CD4-positive, alpha-beta memory T cell (primary cell): ENCODE data around the gene GP2. TPM values are rescaled to one million over a fixed set of nuclear protein-coding genes. Genes with fewer than 3 reads are reported as not detected.

ENCODE experiments used
- CTCF ChIA-PET: fragments of 350-600 bp; sonication (Branson Sonifier 250); formaldehyde crosslinking; loops from one replicate; lab custom pipeline; 2021; ENCODE audit warnings: inconsistent platforms; ENCODE audit not compliant: partially characterized antibody; lab: Charles Lee
- POLR2A ChIA-PET: fragments of 350-600 bp; sonication (Branson Sonifier 250); formaldehyde crosslinking; loops from one replicate; lab custom pipeline; 2021; ENCODE audit not compliant: partially characterized antibody; lab: Charles Lee
- DNase-seq, 5 donors: peaks; one replicate each; pipeline versions ENCODE4 v3.0.0 to v3.0.0-alpha.2; 2020 to 2022; ENCODE audit warnings: mixed read lengths in 1 of 5
- H3K27ac ChIP-seq: one replicate; pipeline ENCODE4 v1.7.0; 2013; ENCODE audit warnings: low read depth, low read length
- H3K27me3 ChIP-seq: 2 replicates; pipeline ENCODE4 v1.7.0; 2013; ENCODE audit warnings: mild to moderate bottlenecking, low read length, moderate library complexity; ENCODE audit not compliant: insufficient read depth
- H3K36me3 ChIP-seq: 2 replicates; pipeline ENCODE4 v1.7.0; 2013; ENCODE audit warnings: mild to moderate bottlenecking, low read length, moderate library complexity; ENCODE audit not compliant: insufficient read depth
- H3K4me1 ChIP-seq: 2 replicates; pipeline ENCODE4 v1.7.0; 2013; ENCODE audit warnings: mild to moderate bottlenecking, low read length, moderate library complexity; ENCODE audit not compliant: insufficient read depth
- H3K4me3 ChIP-seq, 2 donors: one replicate each; pipeline ENCODE4 v1.7.0; 2013; ENCODE audit warnings: low read length in 2 of 2, mild to moderate bottlenecking in 1 of 2
- H3K9me3 ChIP-seq, 2 donors: one replicate each; pipeline ENCODE4 v1.7.0; 2013; ENCODE audit warnings: low read length in 2 of 2, control low read depth in 1 of 2; ENCODE audit not compliant: control insufficient read depth in 1 of 2
- H3K27ac Mint-ChIP-seq, 7 donors: one replicate each; pipeline ENCODE4 v1.8.0; 2020 to 2021; ENCODE audit warnings: mixed read lengths in 7 of 7, mild to moderate bottlenecking in 6 of 7, inconsistent platforms in 3 of 7, moderate library complexity in 3 of 7
- H3K27me3 Mint-ChIP-seq, 2 donors: one replicate each; pipeline ENCODE4 v1.8.0; 2020 to 2021; ENCODE audit warnings: mixed read lengths in 2 of 2
- H3K36me3 Mint-ChIP-seq, 2 donors: one replicate each; pipeline ENCODE4 v1.8.0; 2020 to 2021; ENCODE audit warnings: mixed read lengths in 2 of 2, inconsistent platforms in 1 of 2, mild to moderate bottlenecking in 1 of 2
- H3K4me1 Mint-ChIP-seq, 4 donors: one replicate each; pipeline ENCODE4 v1.8.0; 2020 to 2021; ENCODE audit warnings: mixed read lengths in 4 of 4, mild to moderate bottlenecking in 1 of 4
- H3K4me3 Mint-ChIP-seq, 8 donors: one replicate each; pipeline ENCODE4 v1.8.0; 2020 to 2021; ENCODE audit warnings: mixed read lengths in 8 of 8, mild to moderate bottlenecking in 7 of 8, moderate library complexity in 6 of 8, inconsistent platforms in 3 of 8
- H3K9me3 Mint-ChIP-seq, 8 donors: one replicate each; pipeline ENCODE4 v1.8.0; 2020 to 2021; ENCODE audit warnings: mixed read lengths in 8 of 8, mild to moderate bottlenecking in 5 of 8, inconsistent platforms in 3 of 8, moderate library complexity in 1 of 8
- intact Hi-C: fragments of 100-400 bp; cut with micrococcal nuclease; formaldehyde crosslinking; loops from one replicate; pipeline ENCODE4 v1.15.1; 2023
- polyA plus RNA-seq, 2 donors: library from polyadenylated mRNA; unstranded; fragments of 300-500 nt; fragmentation: Illumina TruSeq; gene quantifications; one replicate each; pipeline ENCODE4 v1.2.3, GENCODE V29; 2021
- total RNA-seq, 2 experiments: library from RNA; stranded (reverse); gene quantifications; one replicate each; pipeline ENCODE4 v1.2.3, GENCODE V29; 2021

Gene GP2
- total and polyA plus RNA-seq, 4 experiments from 2014 or later: not detected

DNA sequence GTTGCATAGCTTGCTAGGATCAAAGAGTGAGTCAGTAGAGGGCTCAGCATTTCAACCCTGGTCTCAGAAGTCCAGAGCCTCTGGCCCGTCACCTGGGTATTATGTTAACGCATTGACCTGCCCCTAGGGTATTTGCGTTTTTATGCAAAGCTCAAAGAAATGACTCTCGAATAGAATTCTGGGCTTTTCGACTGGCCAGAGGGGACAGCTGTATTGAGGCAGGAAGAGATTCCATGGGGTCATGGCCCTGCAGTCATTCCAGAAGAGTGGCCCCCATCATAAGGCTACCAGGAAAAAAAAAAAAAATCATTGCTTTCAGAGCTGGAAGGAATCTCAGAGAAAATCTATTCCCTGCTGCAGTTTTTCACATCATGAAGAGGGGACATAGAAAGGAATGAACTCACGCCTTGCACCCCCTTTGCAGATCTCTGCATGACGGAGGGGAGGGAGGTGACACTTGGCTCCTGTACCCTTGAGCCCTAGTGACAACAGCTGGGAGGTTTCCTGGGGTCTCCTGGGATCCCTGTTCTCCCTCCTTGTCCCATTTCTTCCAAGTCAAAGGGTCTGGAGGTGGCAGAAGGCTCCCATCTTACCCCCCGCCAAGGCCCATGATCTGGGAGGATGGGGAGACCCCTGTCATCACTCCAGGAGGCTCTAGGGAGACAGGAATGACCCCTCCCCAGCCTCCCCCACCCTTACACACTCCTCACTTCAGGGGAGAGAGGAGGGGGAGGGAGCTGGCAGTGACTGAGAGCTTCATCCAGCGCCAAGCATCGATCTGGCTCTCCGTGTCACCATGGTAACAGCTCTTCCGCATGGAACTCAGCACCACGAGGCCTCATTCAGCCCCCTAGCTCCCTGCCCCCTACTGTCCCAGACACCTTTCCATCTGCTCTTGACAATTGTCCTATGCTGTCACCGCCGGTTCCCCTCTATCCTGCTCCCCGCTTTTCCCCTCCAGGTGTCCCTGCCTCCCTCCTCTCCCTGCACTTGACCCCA is 35.8 kb downstream of the GP2 start:
- POLR2A ChIA-PET: no interaction called here
- no peak overlapping the region for H3K4me3 Mint-ChIP-seq
- H3K4me1 Mint-ChIP-seq: no peaks in the 10 kb centered on the region

DNA sequence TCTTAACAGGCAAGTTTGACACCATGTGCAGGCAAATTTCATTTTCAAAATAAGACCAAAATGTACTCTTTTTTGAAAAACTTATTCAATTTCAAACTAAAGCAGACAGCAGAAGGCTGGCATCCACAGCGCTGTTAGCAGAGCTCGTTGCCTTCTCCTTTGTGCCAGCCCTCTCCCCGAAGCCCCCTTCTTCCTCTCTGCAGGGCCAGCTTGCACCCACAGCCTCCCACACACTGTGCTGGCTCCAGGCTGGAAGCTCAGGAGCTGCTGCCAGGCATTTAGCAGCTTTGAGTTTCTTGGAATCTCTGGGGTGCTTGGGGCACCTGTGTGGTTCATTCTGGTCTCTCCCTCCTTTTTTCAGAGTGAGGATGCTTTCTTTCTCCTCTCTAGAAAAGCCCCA is 37.7 kb downstream of the GP2 start:
- Mint-ChIP-seq H3K27me3 (peaks cover 0 to 5% of the 10 kb centered on the region in 2 donors), H3K9me3 (peaks cover 0 to 5% (median 0%) of the 10 kb centered on the region in 8 donors), H3K27ac (no peak overlapping the region), H3K36me3 (no peaks in the 10 kb centered on the region), H3K4me1 (no peaks in the 10 kb centered on the region), H3K4me3 (no peak overlapping the region)
- Histone ChIP-seq H3K9me3 (no peaks in the 10 kb centered on the region), H3K4me1 (no peaks in the 10 kb centered on the region), H3K27me3 (no peaks in the 10 kb centered on the region), H3K4me3 (no peak overlapping the region), H3K27ac (no peak overlapping the region), H3K36me3 (no peaks in the 10 kb centered on the region)
- ChIA-PET POLR2A (no interaction called here), CTCF (no interaction called here)
- no peak for DNase-seq
- intact Hi-C loops: no loop called here

More for the DNA sequence above, 35.8 kb downstream of the GP2 start:
- intact Hi-C loops: no loop called here
- Histone ChIP-seq H3K9me3 (no peaks in the 10 kb centered on the region), H3K27ac (no peak overlapping the region), H3K4me1 (no peaks in the 10 kb centered on the region), H3K27me3 (no peaks in the 10 kb centered on the region), H3K4me3 (no peak overlapping the region), H3K36me3 (no peaks in the 10 kb centered on the region)
- Mint-ChIP-seq H3K36me3 (no peaks in the 10 kb centered on the region), H3K27me3 (peaks cover 0 to 6% of the 10 kb centered on the region in 2 donors), H3K27ac (no peak overlapping the region), H3K9me3 (peaks cover 0 to 3% (median 0%) of the 10 kb centered on the region in 8 donors)
- no peak for DNase-seq
- CTCF ChIA-PET: interaction anchor here (1.2 kb wide), 1 partner anchor 10 kb away, joined by 4 read pairs; no protein-coding TSS in a partner anchor

DNA sequence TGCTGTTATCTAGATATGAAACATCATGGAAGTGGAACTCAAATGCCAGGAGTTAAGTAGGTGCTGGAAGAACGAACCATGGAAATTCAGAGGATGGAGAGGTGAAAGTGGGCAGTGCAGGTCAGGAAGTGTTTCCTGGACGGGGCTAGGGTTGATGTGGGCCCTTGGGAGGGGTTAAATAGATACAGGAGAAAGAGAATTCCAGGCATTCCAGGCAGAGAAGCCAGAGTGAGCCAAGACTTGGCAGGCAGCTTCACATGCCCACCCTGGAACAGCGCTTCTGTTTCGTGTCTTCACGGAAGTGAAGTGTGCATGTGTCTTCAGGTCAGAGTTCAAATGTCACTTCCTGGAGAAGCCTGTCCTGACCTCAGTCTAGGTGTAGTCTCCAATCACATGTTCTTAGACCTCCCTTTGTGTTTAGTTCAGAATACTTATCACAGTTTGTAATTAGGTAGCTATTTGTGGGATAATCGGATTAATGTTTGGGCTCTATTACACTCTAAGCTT is 41.3 kb downstream of the GP2 start:
- H3K27ac Mint-ChIP-seq: no peak overlapping the region
- intact Hi-C loops: no loop called here
- Histone ChIP-seq H3K27me3 (no peaks in the 10 kb centered on the region), H3K27ac (no peak overlapping the region), H3K4me3 (no peak overlapping the region), H3K4me1 (no peaks in the 10 kb centered on the region), H3K36me3 (no peaks in the 10 kb centered on the region), H3K9me3 (no peaks in the 10 kb centered on the region)
- no peaks in the 10 kb centered on the region for H3K36me3 Mint-ChIP-seq
- ChIA-PET POLR2A (no interaction called here), CTCF (no interaction called here)
- no peaks in the 10 kb centered on the region for H3K4me1 Mint-ChIP-seq
- H3K9me3 Mint-ChIP-seq: peaks cover 0 to 5% (median 1%) of the 10 kb centered on the region in 8 donors
- no peak for DNase-seq
- no peak overlapping the region for H3K4me3 Mint-ChIP-seq
- H3K27me3 Mint-ChIP-seq: peaks cover 2 to 5% of the 10 kb centered on the region in 2 donors

DNA sequence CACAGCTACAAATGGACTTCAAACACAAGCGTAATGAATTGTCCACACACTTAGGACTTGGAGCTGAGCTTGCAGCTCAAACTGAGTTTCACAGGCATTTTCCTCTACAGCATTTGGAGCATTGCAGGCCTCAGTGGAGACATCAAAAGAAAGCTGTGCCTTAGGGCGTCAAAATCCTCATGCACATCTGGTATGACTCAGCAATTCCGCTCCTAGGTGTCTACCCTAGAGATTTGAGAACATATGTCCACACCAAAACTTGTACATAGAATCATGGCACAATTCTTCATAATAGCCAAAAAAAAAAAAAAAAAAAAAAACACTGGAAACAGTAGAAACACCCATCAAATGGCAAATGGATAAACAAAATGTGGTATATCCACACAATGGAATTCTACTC is 47.1 kb downstream of the GP2 start:
- Mint-ChIP-seq H3K36me3 (peaks cover 0 to 4% of the 10 kb centered on the region in 2 donors), H3K27me3 (peaks cover 2 to 8% of the 10 kb centered on the region in 2 donors), H3K9me3 (peaks cover 0 to 9% (median 3%) of the 10 kb centered on the region in 8 donors), H3K27ac (no peak overlapping the region), H3K4me1 (no peaks in the 10 kb centered on the region), H3K4me3 (no peak overlapping the region)
- intact Hi-C loops: no loop called here
- CTCF ChIA-PET: interaction anchor here (0.7 kb wide), 1 partner anchor 750 kb away, joined by 3 read pairs; no protein-coding TSS in a partner anchor
- Histone ChIP-seq H3K4me3 (no peak overlapping the region), H3K27me3 (no peaks in the 10 kb centered on the region), H3K27ac (no peak overlapping the region), H3K4me1 (no peaks in the 10 kb centered on the region), H3K36me3 (no peaks in the 10 kb centered on the region), H3K9me3 (no peaks in the 10 kb centered on the region)
- DNase-seq: no peak
- POLR2A ChIA-PET: no interaction called here

DNA sequence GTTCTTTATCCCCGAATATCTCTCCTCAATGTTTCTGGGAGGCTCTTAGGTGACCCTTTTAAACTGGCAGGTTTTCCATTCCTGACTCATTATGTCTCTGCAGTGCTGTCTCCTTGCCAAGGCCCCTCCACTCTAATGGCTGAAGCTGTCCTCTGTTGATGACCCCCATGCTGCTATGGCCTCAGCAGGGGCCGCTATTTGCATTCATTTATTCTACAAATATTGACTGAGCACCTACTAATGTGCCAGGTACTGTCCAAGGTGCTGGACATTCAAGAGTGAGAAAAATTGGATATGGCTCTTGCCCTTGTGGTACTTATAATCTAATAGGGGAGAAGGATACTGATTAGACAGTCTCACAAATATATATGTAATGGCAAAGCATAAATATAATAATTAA is 55.4 kb downstream of the GP2 start:
- H3K4me1 Mint-ChIP-seq: no peaks in the 10 kb centered on the region
- Histone ChIP-seq H3K27ac (no peak overlapping the region), H3K4me3 (no peak overlapping the region), H3K27me3 (no peaks in the 10 kb centered on the region), H3K36me3 (no peaks in the 10 kb centered on the region), H3K9me3 (no peaks in the 10 kb centered on the region), H3K4me1 (no peaks in the 10 kb centered on the region)
- CTCF ChIA-PET: no interaction called here
- peak in 1 of 5 donors; percentile 0 for DNase-seq
- H3K27ac Mint-ChIP-seq: no peak overlapping the region
- no peak overlapping the region for H3K4me3 Mint-ChIP-seq
- peaks cover 0 to 4% of the 10 kb centered on the region in 2 donors for H3K27me3 Mint-ChIP-seq
- H3K36me3 Mint-ChIP-seq: peaks cover 0 to 4% of the 10 kb centered on the region in 2 donors
- POLR2A ChIA-PET: no interaction called here
- H3K9me3 Mint-ChIP-seq: peaks cover 0 to 10% (median 3%) of the 10 kb centered on the region in 8 donors
- intact Hi-C loops: no loop called here

DNA sequence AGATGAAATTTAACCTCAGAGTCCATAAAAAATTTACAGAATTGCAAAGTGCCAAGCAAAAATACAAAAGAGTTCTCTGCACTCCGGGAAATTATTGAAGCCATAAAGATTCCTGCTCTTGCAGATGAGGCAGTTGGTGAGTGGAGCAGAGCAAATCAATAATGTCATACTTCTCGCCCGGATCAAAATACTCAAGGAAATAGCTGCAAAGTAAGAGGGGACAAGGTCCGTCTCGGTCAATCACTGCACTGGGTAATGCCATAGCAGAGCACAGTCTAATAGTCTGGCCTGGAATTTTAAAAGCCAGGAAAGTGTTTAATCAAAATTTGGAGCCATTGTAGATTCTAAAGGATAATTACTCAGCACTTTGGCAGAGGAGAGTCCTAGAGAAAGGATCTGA is 58.9 kb downstream of the GP2 start:
- CTCF ChIA-PET: no interaction called here
- no peaks in the 10 kb centered on the region for H3K4me1 ChIP-seq
- Mint-ChIP-seq H3K4me1 (no peaks in the 10 kb centered on the region), H3K36me3 (no peaks in the 10 kb centered on the region), H3K27me3 (peaks cover 0 to 2% of the 10 kb centered on the region in 2 donors), H3K4me3 (no peak overlapping the region), H3K9me3 (peaks cover 0 to 4% (median 0%) of the 10 kb centered on the region in 8 donors), H3K27ac (no peak overlapping the region)
- H3K9me3 ChIP-seq: no peaks in the 10 kb centered on the region
- DNase-seq: no peak
- H3K4me3 ChIP-seq: no peak overlapping the region
- H3K27me3 ChIP-seq: no peaks in the 10 kb centered on the region
- POLR2A ChIA-PET: no interaction called here
- no peak overlapping the region for H3K27ac ChIP-seq
- intact Hi-C loops: no loop called here
- H3K36me3 ChIP-seq: no peaks in the 10 kb centered on the region

DNA sequence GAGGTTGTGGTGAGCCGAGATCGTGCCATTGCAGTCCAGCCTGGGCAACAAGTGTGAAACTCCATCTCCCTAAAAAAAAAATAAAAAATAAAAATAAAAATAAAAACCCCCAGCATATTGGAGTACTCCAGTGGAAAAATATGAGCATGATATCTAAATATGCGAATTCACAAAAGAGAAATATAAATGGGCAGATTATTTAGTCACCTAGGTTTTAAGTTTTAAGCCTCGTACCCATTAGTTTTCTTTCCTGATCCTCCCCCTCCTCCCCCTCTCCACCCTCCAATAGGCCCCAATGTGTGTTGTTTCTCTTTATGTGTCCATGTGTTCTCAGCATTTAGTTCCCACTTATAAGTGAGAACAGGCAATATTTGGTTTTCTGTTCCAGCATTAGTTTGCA is 62.3 kb downstream of the GP2 start:
- Mint-ChIP-seq H3K27ac (no peak overlapping the region), H3K27me3 (peaks cover 0 to 2% of the 10 kb centered on the region in 2 donors), H3K9me3 (peaks cover 0 to 3% (median 0%) of the 10 kb centered on the region in 8 donors), H3K36me3 (no peaks in the 10 kb centered on the region), H3K4me3 (no peak overlapping the region), H3K4me1 (no peaks in the 10 kb centered on the region)
- ChIA-PET POLR2A (no interaction called here), CTCF (no interaction called here)
- Histone ChIP-seq H3K36me3 (no peaks in the 10 kb centered on the region), H3K27ac (no peak overlapping the region), H3K27me3 (no peaks in the 10 kb centered on the region), H3K4me1 (no peaks in the 10 kb centered on the region), H3K4me3 (no peak overlapping the region), H3K9me3 (no peaks in the 10 kb centered on the region)
- DNase-seq: no peak
- intact Hi-C loops: no loop called here
